ENCODE results near the gene NUP107.

The NUP107 gene

DNA sequence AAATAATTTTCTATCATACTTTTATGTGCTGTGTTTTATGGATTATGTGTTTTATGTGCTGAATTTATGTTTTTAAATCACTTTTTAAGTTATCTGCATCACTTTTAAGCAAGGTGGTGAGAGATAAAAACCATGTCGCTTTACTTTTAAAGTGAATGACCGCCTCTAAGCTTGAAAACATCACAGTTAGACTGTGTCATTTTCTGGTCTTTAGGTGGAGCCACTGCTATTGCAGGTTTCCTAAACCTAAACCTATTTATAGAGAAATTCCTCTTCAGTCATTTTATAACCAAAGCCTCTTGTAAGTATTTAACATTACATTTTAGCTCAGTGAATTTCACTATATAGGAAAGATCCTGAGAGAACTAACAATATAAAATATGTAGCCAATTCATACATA, 100.2 kb downstream of the NUP107 start:
- H3K9me3 ChIP-seq (ENCODE audit: control insufficient read depth, insufficient read depth, low read length): no peaks in the 10 kb centered on the region
- DNase-seq (ENCODE audit: low read depth, low spot score): no peak
- H3K27ac ChIP-seq (ENCODE audit: low read length): no peak overlapping the region
- no peak overlapping the region for H3K4me3 ChIP-seq (ENCODE audit: low read length)
- H3K4me1 ChIP-seq (ENCODE audit: control insufficient read depth, insufficient read depth, low read length): no peaks in the 10 kb centered on the region
- no peaks in the 10 kb centered on the region for H3K36me3 ChIP-seq (ENCODE audit: control insufficient read depth, insufficient read depth, low read length)
- WGBS (ENCODE audit: insufficient coverage, insufficient read length): no CpG with 5 or more reads among the region's 2 CpGs
- H3K27me3 ChIP-seq (ENCODE audit: control insufficient read depth, insufficient read depth, low read length): no peaks in the 10 kb centered on the region

DNA sequence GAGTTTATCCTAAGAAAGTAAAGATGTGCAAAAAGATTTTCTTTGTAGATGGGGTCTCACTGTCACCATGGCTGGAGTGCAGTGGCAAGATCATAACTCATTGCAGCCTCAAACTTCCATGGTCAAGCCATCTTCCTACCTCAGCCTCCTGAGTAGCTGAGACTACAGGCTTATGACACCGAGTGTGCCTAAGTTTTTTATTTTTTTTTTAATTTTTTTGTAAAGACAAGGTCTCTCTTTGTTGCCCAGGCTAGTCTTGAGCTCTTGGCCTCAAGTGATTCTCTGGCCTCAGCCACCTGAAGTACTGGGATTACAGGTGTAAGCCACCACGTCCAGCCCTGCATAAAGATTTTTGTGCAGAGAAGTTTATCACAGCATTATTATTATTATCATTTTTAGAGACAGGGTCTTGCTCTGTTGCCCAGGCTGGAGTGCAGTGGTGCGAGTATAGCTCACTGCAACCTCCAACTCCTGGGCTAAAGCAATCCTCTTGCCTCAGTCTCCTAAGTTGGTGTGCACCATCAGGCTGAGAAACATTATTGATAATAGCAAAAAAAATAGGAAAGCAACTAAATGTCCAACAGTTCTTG, 101.9 kb downstream of the NUP107 start:
- H3K36me3 ChIP-seq (ENCODE audit: control insufficient read depth, insufficient read depth, low read length): no peaks in the 10 kb centered on the region
- WGBS (ENCODE audit: insufficient coverage, insufficient read length): no CpG with 5 or more reads among the region's 3 CpGs
- no peak overlapping the region for H3K4me3 ChIP-seq (ENCODE audit: low read length)
- no peaks in the 10 kb centered on the region for H3K9me3 ChIP-seq (ENCODE audit: control insufficient read depth, insufficient read depth, low read length)
- no peaks in the 10 kb centered on the region for H3K4me1 ChIP-seq (ENCODE audit: control insufficient read depth, insufficient read depth, low read length)
- H3K27ac ChIP-seq (ENCODE audit: low read length): no peak overlapping the region
- no peaks in the 10 kb centered on the region for H3K27me3 ChIP-seq (ENCODE audit: control insufficient read depth, insufficient read depth, low read length)
- DNase-seq (ENCODE audit: low read depth, low spot score): no peak

DNA sequence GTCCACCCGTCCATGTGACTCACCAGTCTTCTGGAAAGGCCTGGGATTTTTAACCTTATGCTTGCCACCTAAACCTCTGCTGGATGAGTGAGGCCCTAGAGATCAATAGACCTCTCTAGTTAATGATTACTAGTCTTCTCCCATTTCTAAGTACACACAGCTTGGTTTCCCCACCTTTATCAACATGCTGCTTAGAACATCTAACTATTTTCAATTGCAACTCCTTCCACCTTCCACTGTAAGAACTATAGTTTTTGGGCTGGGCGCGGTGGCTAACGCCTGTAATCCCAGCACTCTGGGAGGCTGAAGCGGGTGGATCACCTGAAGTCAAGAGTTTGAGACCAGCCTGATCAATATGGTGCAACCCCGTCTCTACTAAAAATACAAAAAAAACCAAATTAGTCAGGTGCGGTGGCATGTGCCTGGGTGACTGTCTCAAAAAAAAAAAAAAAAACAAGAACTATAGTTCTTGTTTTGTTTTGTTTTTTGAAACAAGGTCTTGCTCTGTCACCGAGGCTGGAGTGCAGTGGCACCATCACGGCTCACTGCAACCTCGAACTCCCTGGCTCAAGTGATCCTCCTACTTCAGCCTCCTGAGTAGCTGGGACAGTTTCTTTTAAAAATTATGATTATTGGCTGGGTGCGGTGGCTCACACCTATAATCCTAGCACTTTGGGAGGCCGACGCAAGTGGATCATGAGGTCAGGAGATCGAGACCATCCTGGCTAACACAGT, 102.5 kb downstream of the NUP107 start:
- DNase-seq (ENCODE audit: low read depth, low spot score): no peak
- H3K36me3 ChIP-seq (ENCODE audit: control insufficient read depth, insufficient read depth, low read length): no peaks in the 10 kb centered on the region
- H3K4me3 ChIP-seq (ENCODE audit: low read length): no peak overlapping the region
- H3K27me3 ChIP-seq (ENCODE audit: control insufficient read depth, insufficient read depth, low read length): no peaks in the 10 kb centered on the region
- no peak overlapping the region for H3K27ac ChIP-seq (ENCODE audit: low read length)
- no peaks in the 10 kb centered on the region for H3K9me3 ChIP-seq (ENCODE audit: control insufficient read depth, insufficient read depth, low read length)
- H3K4me1 ChIP-seq (ENCODE audit: control insufficient read depth, insufficient read depth, low read length): no peaks in the 10 kb centered on the region
- no CpG with 5 or more reads among the region's 14 CpGs for WGBS (ENCODE audit: insufficient coverage, insufficient read length)

DNA sequence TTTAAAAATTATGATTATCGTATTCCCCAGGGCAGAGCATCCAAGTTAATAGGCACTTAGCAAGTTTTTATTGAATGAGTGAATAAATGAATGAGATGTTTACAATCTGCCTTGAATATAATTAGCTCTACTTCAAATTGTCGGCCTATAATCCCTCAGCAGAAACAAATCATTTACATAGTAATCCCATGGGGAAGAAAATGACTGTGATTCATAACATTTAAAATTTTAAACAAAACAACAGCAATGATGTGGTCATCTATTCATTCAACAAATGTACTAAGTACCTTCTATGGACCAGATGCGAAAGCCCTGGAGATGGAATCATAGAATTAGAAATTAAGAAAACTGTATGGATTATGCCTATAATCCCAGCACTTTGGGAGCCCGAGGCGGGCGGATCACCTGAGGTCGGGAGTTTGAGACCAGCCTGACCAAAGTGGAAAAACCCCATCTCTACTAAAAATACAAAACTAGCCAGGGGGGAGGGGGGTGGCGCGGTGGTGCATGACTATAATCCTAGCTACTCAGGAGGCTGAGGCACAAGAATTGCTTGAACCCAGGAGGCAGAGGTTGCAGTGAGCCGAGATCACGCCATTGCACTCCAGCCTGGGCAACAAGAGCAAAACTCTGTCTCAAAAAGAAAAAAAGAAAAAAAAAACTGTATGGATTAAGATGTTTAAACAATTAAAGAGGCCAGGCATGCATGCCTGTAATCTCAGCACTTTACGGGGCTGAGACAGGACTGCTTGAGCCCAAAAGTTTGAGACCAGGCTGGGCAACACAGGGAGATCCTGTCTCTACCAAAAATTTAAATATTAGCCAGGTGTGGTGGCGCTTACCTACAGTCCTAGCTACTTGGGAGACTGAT, 103.5 kb downstream of the NUP107 start:
- no peaks in the 10 kb centered on the region for H3K9me3 ChIP-seq (ENCODE audit: control insufficient read depth, insufficient read depth, low read length)
- H3K4me3 ChIP-seq (ENCODE audit: low read length): no peak overlapping the region
- no peaks in the 10 kb centered on the region for H3K4me1 ChIP-seq (ENCODE audit: control insufficient read depth, insufficient read depth, low read length)
- DNase-seq (ENCODE audit: low read depth, low spot score): no peak
- no peak overlapping the region for H3K27ac ChIP-seq (ENCODE audit: low read length)
- H3K27me3 ChIP-seq (ENCODE audit: control insufficient read depth, insufficient read depth, low read length): no peaks in the 10 kb centered on the region
- no peaks in the 10 kb centered on the region for H3K36me3 ChIP-seq (ENCODE audit: control insufficient read depth, insufficient read depth, low read length)
- WGBS (ENCODE audit: insufficient coverage, insufficient read length): no CpG with 5 or more reads among the region's 13 CpGs

DNA sequence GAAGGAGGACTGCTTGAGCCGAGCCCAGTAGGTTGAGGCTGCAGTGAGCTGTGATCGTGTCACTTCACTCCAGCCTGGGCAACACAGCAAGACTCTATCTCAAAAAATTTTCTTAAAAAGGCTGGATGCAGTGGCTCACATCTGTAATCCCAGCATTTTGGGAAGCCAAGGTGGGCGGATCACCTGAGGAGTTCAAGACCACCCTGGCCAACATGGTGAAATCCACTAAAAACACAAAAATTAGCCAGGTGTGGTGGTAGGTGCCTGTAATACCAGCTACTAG, 104.1 kb downstream of the NUP107 start:
- Histone ChIP-seq H3K4me1 (ENCODE audit: control insufficient read depth, insufficient read depth, low read length) (no peaks in the 10 kb centered on the region), H3K27ac (ENCODE audit: low read length) (no peak overlapping the region)
- no CpG with 5 or more reads among the region's 3 CpGs for WGBS (ENCODE audit: insufficient coverage, insufficient read length)

DNA sequence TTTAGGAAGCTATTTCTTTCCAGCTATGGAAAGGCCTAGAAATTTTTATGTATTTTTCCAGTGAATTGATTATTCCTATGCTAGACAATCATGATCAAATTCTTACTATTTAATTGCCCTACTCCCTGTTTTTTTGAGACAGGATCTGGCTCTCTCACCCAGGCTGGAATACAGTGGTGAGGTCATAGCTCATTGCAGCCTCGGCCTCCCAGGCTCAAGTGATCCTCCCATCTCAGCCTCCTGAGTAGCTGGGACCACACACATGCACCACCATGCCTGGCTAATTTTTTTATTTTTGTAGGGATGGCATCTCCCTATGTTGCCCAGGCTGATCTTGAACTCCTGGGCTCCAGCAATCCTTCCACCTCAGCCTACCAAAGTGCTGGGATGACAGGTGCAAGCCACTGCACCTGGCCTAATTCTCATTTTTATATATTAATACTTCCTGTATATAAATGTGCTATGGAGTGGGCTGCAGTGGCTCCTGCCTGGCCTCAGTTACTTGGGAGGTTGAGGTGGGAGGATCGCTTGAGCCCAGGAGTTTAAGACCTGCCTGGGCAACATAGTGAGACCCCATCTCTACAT, 105.2 kb downstream of the NUP107 start:
- no peak overlapping the region for H3K27ac ChIP-seq (ENCODE audit: low read length)
- H3K27me3 ChIP-seq (ENCODE audit: control insufficient read depth, insufficient read depth, low read length): no peaks in the 10 kb centered on the region
- no peaks in the 10 kb centered on the region for H3K4me1 ChIP-seq (ENCODE audit: control insufficient read depth, insufficient read depth, low read length)

More for the DNA sequence above, 104.1 kb downstream of the NUP107 start:
- H3K9me3 ChIP-seq (ENCODE audit: control insufficient read depth, insufficient read depth, low read length): no peaks in the 10 kb centered on the region
- H3K27me3 ChIP-seq (ENCODE audit: control insufficient read depth, insufficient read depth, low read length): no peaks in the 10 kb centered on the region
- H3K36me3 ChIP-seq (ENCODE audit: control insufficient read depth, insufficient read depth, low read length): no peaks in the 10 kb centered on the region
- DNase-seq (ENCODE audit: low read depth, low spot score): no peak
- H3K4me3 ChIP-seq (ENCODE audit: low read length): no peak overlapping the region

DNA sequence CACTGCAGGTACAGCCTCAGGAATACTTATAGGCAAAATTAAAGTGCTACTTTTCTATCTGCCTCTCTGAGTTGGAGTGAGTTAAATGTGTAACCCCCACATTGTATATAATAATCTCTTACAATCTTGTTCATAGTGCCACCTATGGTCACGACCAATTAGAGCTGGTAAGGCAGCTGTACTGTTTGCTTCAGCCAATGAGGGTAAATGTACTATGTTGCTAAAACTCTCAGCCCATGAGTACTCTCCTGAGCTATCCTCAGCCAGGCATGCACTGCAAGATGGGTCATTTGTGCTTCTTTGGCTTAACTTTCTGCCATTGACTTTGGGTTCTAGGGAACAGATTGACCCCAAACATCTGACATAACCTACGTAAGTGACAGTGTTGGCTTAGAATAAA, 106.2 kb downstream of the NUP107 start:
- H3K4me1 ChIP-seq (ENCODE audit: control insufficient read depth, insufficient read depth, low read length): no peaks in the 10 kb centered on the region
- WGBS (ENCODE audit: insufficient coverage, insufficient read length): no CpG with 5 or more reads among the region's 2 CpGs

More for the DNA sequence above, 105.2 kb downstream of the NUP107 start:
- DNase-seq (ENCODE audit: low read depth, low spot score): no peak
- WGBS (ENCODE audit: insufficient coverage, insufficient read length): no CpG with 5 or more reads among the region's 2 CpGs
- no peaks in the 10 kb centered on the region for H3K36me3 ChIP-seq (ENCODE audit: control insufficient read depth, insufficient read depth, low read length)
- H3K4me3 ChIP-seq (ENCODE audit: low read length): no peak overlapping the region
- H3K9me3 ChIP-seq (ENCODE audit: control insufficient read depth, insufficient read depth, low read length): no peaks in the 10 kb centered on the region

DNA sequence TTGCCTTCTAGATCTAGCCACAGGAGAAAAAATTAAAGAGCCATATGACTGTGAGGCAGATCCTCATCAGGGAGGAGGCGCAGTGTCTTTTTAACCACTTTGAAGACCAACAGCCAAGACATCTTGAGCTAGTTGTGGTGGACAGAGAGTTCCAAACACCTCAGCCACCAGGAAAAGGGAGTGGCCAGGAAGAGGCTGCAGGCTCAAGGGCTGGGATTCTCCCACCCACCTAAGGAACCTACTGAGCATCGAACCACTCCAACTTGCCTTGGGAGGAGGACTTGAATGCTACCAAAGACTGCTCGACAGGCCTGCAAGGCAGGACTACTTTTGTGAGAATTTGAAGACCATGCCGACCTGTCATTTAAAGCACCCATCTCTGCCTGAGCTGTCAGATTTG, 106.7 kb downstream of the NUP107 start:
- no peak for DNase-seq (ENCODE audit: low read depth, low spot score)
- Histone ChIP-seq H3K4me1 (ENCODE audit: control insufficient read depth, insufficient read depth, low read length) (no peaks in the 10 kb centered on the region), H3K27ac (ENCODE audit: low read length) (no peak overlapping the region), H3K4me3 (ENCODE audit: low read length) (no peak overlapping the region), H3K36me3 (ENCODE audit: control insufficient read depth, insufficient read depth, low read length) (no peaks in the 10 kb centered on the region), H3K27me3 (ENCODE audit: control insufficient read depth, insufficient read depth, low read length) (no peaks in the 10 kb centered on the region), H3K9me3 (ENCODE audit: control insufficient read depth, insufficient read depth, low read length) (no peaks in the 10 kb centered on the region)
- no CpG with 5 or more reads among the region's 4 CpGs for WGBS (ENCODE audit: insufficient coverage, insufficient read length)

More for the DNA sequence above, 106.2 kb downstream of the NUP107 start:
- DNase-seq (ENCODE audit: low read depth, low spot score): no peak
- no peaks in the 10 kb centered on the region for H3K9me3 ChIP-seq (ENCODE audit: control insufficient read depth, insufficient read depth, low read length)
- H3K36me3 ChIP-seq (ENCODE audit: control insufficient read depth, insufficient read depth, low read length): no peaks in the 10 kb centered on the region
- no peak overlapping the region for H3K4me3 ChIP-seq (ENCODE audit: low read length)
- no peak overlapping the region for H3K27ac ChIP-seq (ENCODE audit: low read length)
- H3K27me3 ChIP-seq (ENCODE audit: control insufficient read depth, insufficient read depth, low read length): no peaks in the 10 kb centered on the region

DNA sequence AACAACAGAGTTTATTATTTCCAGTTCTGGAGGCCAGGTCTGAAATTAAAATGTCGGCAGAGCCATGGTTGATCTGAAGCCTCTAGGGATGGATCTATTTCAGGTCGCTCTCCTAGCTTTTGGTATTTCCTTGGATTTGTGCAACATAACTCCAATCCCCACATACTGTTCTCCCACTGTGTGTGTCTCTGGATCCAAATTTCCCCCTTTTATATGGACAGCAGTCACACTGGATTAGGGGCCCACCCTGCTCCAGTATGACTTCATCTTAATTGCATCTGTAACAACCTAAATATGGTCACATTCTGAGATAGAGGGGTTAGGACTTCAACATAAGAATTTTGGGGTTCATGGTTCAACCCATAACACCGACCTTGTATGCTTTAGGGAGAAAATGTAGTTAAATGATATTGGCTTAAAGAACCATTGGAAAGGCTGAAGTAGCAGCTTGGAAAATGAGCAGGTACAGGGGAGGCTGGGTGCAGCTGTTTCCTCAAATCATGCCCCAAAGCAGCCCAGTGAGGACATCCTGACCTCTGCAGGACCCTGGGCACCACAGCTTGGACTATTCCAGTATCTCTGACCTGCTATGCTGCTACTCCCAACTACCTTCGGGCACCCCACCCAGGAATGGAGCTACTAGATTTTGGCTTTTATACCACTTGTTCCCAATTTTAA, 107.3 kb downstream of the NUP107 start:
- Histone ChIP-seq H3K4me1 (ENCODE audit: control insufficient read depth, insufficient read depth, low read length) (no peaks in the 10 kb centered on the region), H3K27ac (ENCODE audit: low read length) (no peak overlapping the region)
- WGBS (ENCODE audit: insufficient coverage, insufficient read length): no CpG with 5 or more reads among the region's 4 CpGs

DNA sequence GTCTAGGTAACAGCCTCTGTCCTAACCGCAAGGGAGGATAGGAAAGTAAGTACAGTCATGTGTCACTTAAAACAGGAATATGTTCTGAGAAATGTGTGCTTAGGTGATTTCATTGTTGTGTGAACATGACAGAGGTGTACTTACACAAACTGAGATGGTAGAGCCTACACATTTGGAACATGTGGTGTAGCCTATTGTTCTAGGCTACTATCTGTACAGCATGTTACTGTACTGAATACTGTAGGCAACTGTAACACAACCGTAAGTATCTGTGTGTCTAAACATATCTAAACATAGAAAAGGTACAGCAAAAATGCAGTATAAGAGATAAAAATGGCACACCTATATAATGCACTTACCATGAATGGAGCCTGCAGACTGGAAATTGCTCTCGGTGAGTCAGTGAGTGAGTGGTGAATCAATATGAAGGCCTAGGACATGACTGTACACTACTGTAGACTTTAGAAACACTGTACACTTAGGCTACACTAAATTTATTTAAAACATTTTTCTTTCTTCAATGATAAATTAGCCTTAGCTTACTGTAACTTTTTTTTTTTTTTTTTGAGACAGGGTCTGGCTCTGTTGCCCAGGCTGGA, 108.0 kb downstream of the NUP107 start:
- no peak for DNase-seq (ENCODE audit: low read depth, low spot score)
- Histone ChIP-seq H3K4me3 (ENCODE audit: low read length) (no peak overlapping the region), H3K27me3 (ENCODE audit: control insufficient read depth, insufficient read depth, low read length) (no peaks in the 10 kb centered on the region), H3K4me1 (ENCODE audit: control insufficient read depth, insufficient read depth, low read length) (no peaks in the 10 kb centered on the region), H3K9me3 (ENCODE audit: control insufficient read depth, insufficient read depth, low read length) (no peaks in the 10 kb centered on the region), H3K27ac (ENCODE audit: low read length) (no peak overlapping the region), H3K36me3 (ENCODE audit: control insufficient read depth, insufficient read depth, low read length) (no peaks in the 10 kb centered on the region)
- no CpG with 5 or more reads among the region's 3 CpGs for WGBS (ENCODE audit: insufficient coverage, insufficient read length)

More for the DNA sequence above, 107.3 kb downstream of the NUP107 start:
- Histone ChIP-seq H3K27me3 (ENCODE audit: control insufficient read depth, insufficient read depth, low read length) (no peaks in the 10 kb centered on the region), H3K4me3 (ENCODE audit: low read length) (no peak overlapping the region), H3K9me3 (ENCODE audit: control insufficient read depth, insufficient read depth, low read length) (no peaks in the 10 kb centered on the region), H3K36me3 (ENCODE audit: control insufficient read depth, insufficient read depth, low read length) (no peaks in the 10 kb centered on the region)
- DNase-seq (ENCODE audit: low read depth, low spot score): no peak

Measured in iPS DF 6.9 (cell line).